WTC11 (cell line): Measurements from ENCODE around the gene TGM2.

ENCODE experiments used
- CREB1 ChIP-seq: sonication (generic); formaldehyde crosslinking; IDR thresholded peaks from 2 replicates; pipeline ENCODE4 v1.8.0; 2023; ENCODE audit warnings: mild to moderate bottlenecking, missing genetic modification reagents
- CTCF ChIP-seq: fragments of 200-600 bp; IDR thresholded peaks from 2 replicates; pipeline ENCODE4 v1.8.0; 2022; ENCODE audit warnings: antibody characterized with exemption
- E2F4 ChIP-seq: sonication (generic); formaldehyde crosslinking; IDR thresholded peaks from 2 replicates; pipeline ENCODE4 v1.8.1; 2022; ENCODE audit warnings: low read depth, mild to moderate bottlenecking, moderate library complexity, missing genetic modification reagents, borderline replicate concordance
- MAX ChIP-seq: sonication (generic); formaldehyde crosslinking; IDR thresholded peaks from 2 replicates; pipeline ENCODE4 v1.8.0; 2022; ENCODE audit warnings: mild to moderate bottlenecking, missing genetic modification reagents
- NFYB ChIP-seq: sonication (generic); formaldehyde crosslinking; conservative IDR thresholded peaks from 2 replicates; pipeline ENCODE4 v1.8.0; 2022; ENCODE audit warnings: low read depth, missing genetic modification reagents
- NR3C1 ChIP-seq: sonication (generic); formaldehyde crosslinking; conservative IDR thresholded peaks from 2 replicates; pipeline ENCODE4 v1.8.1; 2023; ENCODE audit warnings: low read depth, mild to moderate bottlenecking, missing genetic modification reagents
- SP1 ChIP-seq: sonication (generic); formaldehyde crosslinking; conservative IDR thresholded peaks from 2 replicates; pipeline ENCODE4 v1.8.1; 2022; ENCODE audit warnings: missing genetic modification reagents
- TCF7 ChIP-seq: sonication (generic); formaldehyde crosslinking; IDR thresholded peaks from 2 replicates; pipeline ENCODE4 v1.8.0; 2022; ENCODE audit warnings: mild to moderate bottlenecking, low read depth, missing genetic modification reagents, moderate library complexity
- ZNF232 ChIP-seq: sonication (generic); formaldehyde crosslinking; IDR thresholded peaks from 2 replicates; pipeline ENCODE4 v1.8.0; 2022; ENCODE audit warnings: mild to moderate bottlenecking, missing genetic modification reagents
- TF ChIP-seq, protein P1 (sequence below): sonication (generic); formaldehyde crosslinking; IDR thresholded peaks from 2 replicates; pipeline ENCODE4 v1.8.0; 2022; ENCODE audit warnings: mild to moderate bottlenecking, missing genetic modification reagents
- TF ChIP-seq, protein P2 (sequence below): sonication (generic); formaldehyde crosslinking; IDR thresholded peaks from 2 replicates; pipeline ENCODE4 v1.8.1; 2023; ENCODE audit warnings: mild to moderate bottlenecking, missing genetic modification reagents
- TF ChIP-seq, protein P3 (sequence below): sonication (generic); formaldehyde crosslinking; IDR thresholded peaks from 2 replicates; pipeline ENCODE4 v1.8.1; 2022; ENCODE audit warnings: missing genetic modification reagents, borderline replicate concordance

DNA sequence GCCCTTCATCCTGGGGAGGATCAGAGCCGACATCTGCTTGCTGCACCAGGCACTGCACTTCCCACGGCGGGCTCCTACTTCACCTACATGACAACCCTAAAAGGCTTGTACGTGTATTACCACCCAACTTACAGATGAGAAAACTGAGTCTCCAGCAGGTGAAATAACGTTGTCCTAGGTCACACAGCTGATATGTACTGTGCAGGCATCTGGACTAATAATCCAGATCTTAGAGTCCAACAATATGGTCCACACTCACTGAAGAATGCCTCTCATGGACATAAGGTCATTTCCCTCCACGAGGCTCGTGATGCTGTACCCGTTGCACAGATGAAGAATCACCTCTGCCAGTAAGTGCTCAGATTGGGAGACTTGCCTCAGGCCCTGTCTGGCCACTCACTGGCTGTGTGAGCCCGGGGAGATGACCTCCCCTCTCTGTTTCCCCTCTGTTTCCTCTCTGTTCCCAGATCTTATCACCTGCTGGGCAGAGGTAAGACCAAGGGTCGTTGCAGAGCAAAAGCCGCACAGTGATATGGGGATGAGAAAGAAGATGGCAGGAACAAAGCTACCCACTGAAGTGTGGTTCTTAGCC lies 32.1 kb downstream of the TGM2 start:
- TF ChIP-seq, protein P1, sequence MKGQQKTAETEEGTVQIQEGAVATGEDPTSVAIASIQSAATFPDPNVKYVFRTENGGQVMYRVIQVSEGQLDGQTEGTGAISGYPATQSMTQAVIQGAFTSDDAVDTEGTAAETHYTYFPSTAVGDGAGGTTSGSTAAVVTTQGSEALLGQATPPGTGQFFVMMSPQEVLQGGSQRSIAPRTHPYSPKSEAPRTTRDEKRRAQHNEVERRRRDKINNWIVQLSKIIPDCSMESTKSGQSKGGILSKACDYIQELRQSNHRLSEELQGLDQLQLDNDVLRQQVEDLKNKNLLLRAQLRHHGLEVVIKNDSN (CRISPR knock-in tag): no peak
- TF ChIP-seq CTCF: no peak
- no peak for TF ChIP-seq ZNF232 (CRISPR knock-in tag)
- no peak for TF ChIP-seq MAX
- TF ChIP-seq CREB1: no peak
- TF ChIP-seq E2F4: no peak
- no peak for TF ChIP-seq NFYB (CRISPR knock-in tag)
- TF ChIP-seq SP1 (CRISPR knock-in tag): no peak
- no peak for TF ChIP-seq NR3C1
- TF ChIP-seq, protein P2, sequence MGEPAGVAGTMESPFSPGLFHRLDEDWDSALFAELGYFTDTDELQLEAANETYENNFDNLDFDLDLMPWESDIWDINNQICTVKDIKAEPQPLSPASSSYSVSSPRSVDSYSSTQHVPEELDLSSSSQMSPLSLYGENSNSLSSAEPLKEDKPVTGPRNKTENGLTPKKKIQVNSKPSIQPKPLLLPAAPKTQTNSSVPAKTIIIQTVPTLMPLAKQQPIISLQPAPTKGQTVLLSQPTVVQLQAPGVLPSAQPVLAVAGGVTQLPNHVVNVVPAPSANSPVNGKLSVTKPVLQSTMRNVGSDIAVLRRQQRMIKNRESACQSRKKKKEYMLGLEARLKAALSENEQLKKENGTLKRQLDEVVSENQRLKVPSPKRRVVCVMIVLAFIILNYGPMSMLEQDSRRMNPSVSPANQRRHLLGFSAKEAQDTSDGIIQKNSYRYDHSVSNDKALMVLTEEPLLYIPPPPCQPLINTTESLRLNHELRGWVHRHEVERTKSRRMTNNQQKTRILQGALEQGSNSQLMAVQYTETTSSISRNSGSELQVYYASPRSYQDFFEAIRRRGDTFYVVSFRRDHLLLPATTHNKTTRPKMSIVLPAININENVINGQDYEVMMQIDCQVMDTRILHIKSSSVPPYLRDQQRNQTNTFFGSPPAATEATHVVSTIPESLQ (CRISPR knock-in tag): no peak
- TF ChIP-seq, protein P3, sequence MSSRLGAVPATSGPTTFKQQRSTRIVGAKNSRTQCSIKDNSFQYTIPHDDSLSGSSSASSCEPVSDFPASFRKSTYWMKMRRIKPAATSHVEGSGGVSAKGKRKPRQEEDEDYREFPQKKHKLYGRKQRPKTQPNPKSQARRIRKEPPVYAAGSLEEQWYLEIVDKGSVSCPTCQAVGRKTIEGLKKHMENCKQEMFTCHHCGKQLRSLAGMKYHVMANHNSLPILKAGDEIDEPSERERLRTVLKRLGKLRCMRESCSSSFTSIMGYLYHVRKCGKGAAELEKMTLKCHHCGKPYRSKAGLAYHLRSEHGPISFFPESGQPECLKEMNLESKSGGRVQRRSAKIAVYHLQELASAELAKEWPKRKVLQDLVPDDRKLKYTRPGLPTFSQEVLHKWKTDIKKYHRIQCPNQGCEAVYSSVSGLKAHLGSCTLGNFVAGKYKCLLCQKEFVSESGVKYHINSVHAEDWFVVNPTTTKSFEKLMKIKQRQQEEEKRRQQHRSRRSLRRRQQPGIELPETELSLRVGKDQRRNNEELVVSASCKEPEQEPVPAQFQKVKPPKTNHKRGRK (CRISPR knock-in tag): no peak
- no peak for TF ChIP-seq TCF7
